GM23338 (cell line): Measurements from ENCODE around the gene TNFRSF1A. TPM values are rescaled to one million over a fixed set of nuclear protein-coding genes. Genes with fewer than 3 reads are reported as not detected.

Source experiments
- ATAC-seq: fragments of 200-7000 bp; cut with Tn5 transposase; 3 replicates; pipeline ENCODE4 v1.9.1; 2020
- DNase-seq: peaks from one replicate; pipeline ENCODE4 v3.0.0-alpha.2; 2015; ENCODE audit warnings: low spot score
- H2AFZ ChIP-seq: fragments of 200-600 bp; sonication (generic); 2 replicates; pipeline ENCODE4 v1.8.0; 2016; ENCODE audit warnings: antibody characterized with exemption, mild to moderate bottlenecking, moderate library complexity
- H3F3A ChIP-seq: fragments of 200-600 bp; sonication (generic); replicated peaks from 2 replicates; pipeline ENCODE4 v1.8.0; 2017; ENCODE audit warnings: antibody characterized with exemption, mixed run types, low read depth
- H3K27ac ChIP-seq: fragments of 200-600 bp; sonication (generic); 2 replicates; pipeline ENCODE4 v1.6.1; 2016; ENCODE audit warnings: low read depth
- H3K27me3 ChIP-seq: fragments of 200-600 bp; sonication (generic); 2 replicates; pipeline ENCODE4 v1.8.0; 2016; ENCODE audit warnings: mild to moderate bottlenecking, mixed run types, moderate library complexity; ENCODE audit not compliant: insufficient read depth
- H3K36me3 ChIP-seq: fragments of 200-600 bp; sonication (generic); 2 replicates; pipeline ENCODE4 v1.8.0; 2016; ENCODE audit warnings: mild to moderate bottlenecking; ENCODE audit not compliant: insufficient read depth
- H3K4me1 ChIP-seq: fragments of 200-600 bp; sonication (generic); 2 replicates; pipeline ENCODE4 v1.8.0; 2016; ENCODE audit warnings: mild to moderate bottlenecking, moderate library complexity; ENCODE audit not compliant: insufficient read depth
- H3K4me2 ChIP-seq: fragments of 200-600 bp; sonication (generic); 2 replicates; pipeline ENCODE4 v1.7.1; 2017; ENCODE audit warnings: mixed run types
- H3K4me3 ChIP-seq: fragments of 200-600 bp; sonication (generic); 2 replicates; pipeline ENCODE4 v1.6.1; 2016; ENCODE audit warnings: mixed run types
- H3K79me2 ChIP-seq: fragments of 200-600 bp; sonication (generic); replicated peaks from 2 replicates; pipeline ENCODE4 v1.8.0; 2017; ENCODE audit warnings: mild to moderate bottlenecking; ENCODE audit not compliant: insufficient read depth
- H3K9me2 ChIP-seq: fragments of 200-600 bp; sonication (generic); 2 replicates; pipeline ENCODE4 v1.8.0; 2017; ENCODE audit not compliant: insufficient read depth
- H4K20me1 ChIP-seq: fragments of 200-600 bp; sonication (generic); replicated peaks from 2 replicates; pipeline ENCODE4 v1.8.0; 2017; ENCODE audit warnings: mild to moderate bottlenecking; ENCODE audit not compliant: insufficient read depth
- H3K27ac Mint-ChIP-seq: 2 replicates; pipeline ENCODE4 v1.8.0; 2020; ENCODE audit warnings: inconsistent platforms, mild to moderate bottlenecking, moderate library complexity, mixed read lengths
- H3K27me3 Mint-ChIP-seq: 3 replicates; pipeline ENCODE4 v1.8.0; 2022; ENCODE audit warnings: low read depth, mild to moderate bottlenecking, moderate library complexity, mixed read lengths, inconsistent platforms; ENCODE audit not compliant: insufficient read depth, poor library complexity
- H3K36me3 Mint-ChIP-seq: 3 replicates; pipeline ENCODE4 v1.8.0; 2021; ENCODE audit warnings: low read depth, mild to moderate bottlenecking, inconsistent platforms, moderate library complexity, mixed read lengths
- H3K4me1 Mint-ChIP-seq: 3 replicates; pipeline ENCODE4 v1.8.0; 2020; ENCODE audit warnings: mild to moderate bottlenecking, inconsistent platforms, mixed read lengths
- H3K4me3 Mint-ChIP-seq: 3 replicates; pipeline ENCODE4 v1.8.0; 2021; ENCODE audit warnings: moderate library complexity, mild to moderate bottlenecking, inconsistent platforms, mixed read lengths
- H3K9me3 Mint-ChIP-seq: 3 replicates; pipeline ENCODE4 v1.8.0; 2020; ENCODE audit warnings: moderate library complexity, mild to moderate bottlenecking, inconsistent platforms, mixed read lengths
- CREB1 ChIP-seq: fragments of 250-450 bp; sonication (Bioruptor Pico); IDR thresholded peaks from 2 replicates; pipeline ENCODE4 v1.5.0; 2020; ENCODE audit warnings: low read depth, mild to moderate bottlenecking, moderate library complexity
- EZH2 ChIP-seq: fragments of 200-600 bp; sonication (generic); IDR thresholded peaks from one replicate; pipeline ENCODE4 v1.8.0; 2017; ENCODE audit warnings: antibody characterized with exemption, mild to moderate bottlenecking, low read depth; ENCODE audit not compliant: unreplicated experiment
- EZH2phosphoT487 ChIP-seq: fragments of 200-600 bp; sonication (generic); IDR thresholded peaks from one replicate; pipeline ENCODE4 v1.8.1; 2018; ENCODE audit warnings: antibody characterized with exemption; ENCODE audit not compliant: unreplicated experiment
- JUNB ChIP-seq: IDR thresholded peaks from one replicate; pipeline ENCODE4 v1.6.1; 2016; ENCODE audit warnings: antibody characterized with exemption; ENCODE audit not compliant: unreplicated experiment
- NANOG ChIP-seq: IDR thresholded peaks from 2 replicates; pipeline ENCODE4 v1.6.1; 2016; ENCODE audit warnings: antibody characterized with exemption, borderline replicate concordance
- POLR2AphosphoS5 ChIP-seq: IDR thresholded peaks from 2 replicates; pipeline ENCODE4 v1.6.1; 2016; ENCODE audit warnings: antibody characterized with exemption, low read depth
- STAT1 ChIP-seq: IDR thresholded peaks from one replicate; pipeline ENCODE4 v1.6.1; 2016; ENCODE audit warnings: antibody characterized with exemption; ENCODE audit not compliant: unreplicated experiment
- ZNF114 ChIP-seq: fragments of 250-450 bp; sonication (Bioruptor Pico); IDR thresholded peaks from 2 replicates; pipeline ENCODE4 v1.5.0; 2020; ENCODE audit warnings: mild to moderate bottlenecking, moderate library complexity
- ZNF331 ChIP-seq: fragments of 250-450 bp; sonication (Bioruptor Pico); IDR thresholded peaks from 2 replicates; pipeline ENCODE4 v1.5.0; 2020; ENCODE audit warnings: low read depth, mild to moderate bottlenecking, moderate library complexity
- polyA plus RNA-seq: library from polyadenylated mRNA; unstranded; fragments of >200 nt; fragmentation: Nextera tagmentation; extraction: Ambion mirVana; gene quantifications from 2 replicates; pipeline ENCODE4 v1.2.1, GENCODE V29; 2016
- total RNA-seq: library from RNA; depleted of rRNA; stranded (reverse); fragments of >200 nt; shearing (Covaris generic); gene quantifications from 2 replicates; pipeline ENCODE4 v1.2.3, GENCODE V29; 2014
- TF ChIP-seq, protein P1 (sequence below): fragments of 250-450 bp; sonication (Bioruptor Pico); IDR thresholded peaks from 2 replicates; pipeline ENCODE4 v1.5.0; 2020; ENCODE audit warnings: mild to moderate bottlenecking, moderate library complexity
- TF ChIP-seq, protein P2 (sequence below), 2 experiments: fragments of 200-600 bp in 1 of 2; sonication (generic) in 1 of 2; conservative IDR thresholded peaks; 2 replicates each; pipeline versions ENCODE4 v1.5.1 to v1.6.1; 2016 to 2017; ENCODE audit warnings: antibody characterized with exemption in 2 of 2, low read depth in 2 of 2, mild to moderate bottlenecking in 2 of 2, moderate library complexity in 1 of 2
- TF ChIP-seq, protein P3 (sequence below): IDR thresholded peaks from one replicate; pipeline ENCODE4 v1.6.1; 2018; ENCODE audit warnings: antibody characterized with exemption; ENCODE audit not compliant: unreplicated experiment
- TF ChIP-seq, protein P4 (sequence below): IDR thresholded peaks from 2 replicates; pipeline ENCODE4 v1.6.1; 2016; ENCODE audit warnings: antibody characterized with exemption

TNFRSF1A gene
- total and polyA plus RNA-seq, 2 experiments from 2014 or later, result 24.3 to 43.4 TPM

DNA sequence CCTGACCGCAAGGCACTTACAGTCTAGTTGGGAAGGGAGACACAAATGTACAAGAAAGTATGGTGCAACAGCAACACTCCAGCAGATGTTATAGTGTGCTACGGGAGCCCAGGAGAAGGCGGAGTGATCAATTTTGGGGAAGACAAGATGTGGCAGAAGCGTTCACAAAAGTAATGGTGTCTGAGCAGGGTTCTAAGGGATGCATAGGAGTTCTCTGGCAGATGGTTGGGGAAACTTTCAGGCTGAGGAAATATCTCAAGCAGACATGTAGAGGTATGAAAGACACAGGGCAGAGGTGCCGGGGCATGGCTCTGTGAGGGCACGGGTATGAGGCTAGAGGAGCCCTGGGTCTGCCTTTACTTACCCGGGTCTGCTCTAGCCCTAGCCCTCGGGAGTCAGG is 5.1 kb upstream of the TNFRSF1A start:
- Mint-ChIP-seq H3K27ac (no peak overlapping the region), H3K9me3 (no peaks in the 10 kb centered on the region), H3K27me3 (peaks cover 5% of the 10 kb centered on the region), H3K36me3 (peaks cover 42% of the 10 kb centered on the region), H3K4me3 (no peak overlapping the region), H3K4me1 (peaks cover 18% of the 10 kb centered on the region)
- Histone ChIP-seq H3F3A (no peaks in the 10 kb centered on the region; the same call in 1 of the 2 replicates), H3K4me1 (peaks cover 21% of the 10 kb centered on the region), H3K79me2 (no peaks in the 10 kb centered on the region; the same call in 1 of the 2 replicates), H4K20me1 (no peaks in the 10 kb centered on the region), H3K27me3 (no peaks in the 10 kb centered on the region), H3K4me2 (no peak overlapping the region), H2AFZ (no peak overlapping the region), H3K9me2 (peaks cover 4% of the 10 kb centered on the region; the same call in 1 of the 2 replicates), H3K27ac (no peak overlapping the region), H3K4me3 (no peak overlapping the region), H3K36me3 (no peaks in the 10 kb centered on the region; the same call in 1 of the 2 replicates)
- DNase-seq (no peak), ATAC-seq (no peak)
- TF ChIP-seq JUNB, result no peak
- TF ChIP-seq ZNF331 (CRISPR knock-in tag), result no peak
- TF ChIP-seq STAT1, result no peak
- no peak for TF ChIP-seq CREB1 (CRISPR knock-in tag)
- TF ChIP-seq, protein P1, sequence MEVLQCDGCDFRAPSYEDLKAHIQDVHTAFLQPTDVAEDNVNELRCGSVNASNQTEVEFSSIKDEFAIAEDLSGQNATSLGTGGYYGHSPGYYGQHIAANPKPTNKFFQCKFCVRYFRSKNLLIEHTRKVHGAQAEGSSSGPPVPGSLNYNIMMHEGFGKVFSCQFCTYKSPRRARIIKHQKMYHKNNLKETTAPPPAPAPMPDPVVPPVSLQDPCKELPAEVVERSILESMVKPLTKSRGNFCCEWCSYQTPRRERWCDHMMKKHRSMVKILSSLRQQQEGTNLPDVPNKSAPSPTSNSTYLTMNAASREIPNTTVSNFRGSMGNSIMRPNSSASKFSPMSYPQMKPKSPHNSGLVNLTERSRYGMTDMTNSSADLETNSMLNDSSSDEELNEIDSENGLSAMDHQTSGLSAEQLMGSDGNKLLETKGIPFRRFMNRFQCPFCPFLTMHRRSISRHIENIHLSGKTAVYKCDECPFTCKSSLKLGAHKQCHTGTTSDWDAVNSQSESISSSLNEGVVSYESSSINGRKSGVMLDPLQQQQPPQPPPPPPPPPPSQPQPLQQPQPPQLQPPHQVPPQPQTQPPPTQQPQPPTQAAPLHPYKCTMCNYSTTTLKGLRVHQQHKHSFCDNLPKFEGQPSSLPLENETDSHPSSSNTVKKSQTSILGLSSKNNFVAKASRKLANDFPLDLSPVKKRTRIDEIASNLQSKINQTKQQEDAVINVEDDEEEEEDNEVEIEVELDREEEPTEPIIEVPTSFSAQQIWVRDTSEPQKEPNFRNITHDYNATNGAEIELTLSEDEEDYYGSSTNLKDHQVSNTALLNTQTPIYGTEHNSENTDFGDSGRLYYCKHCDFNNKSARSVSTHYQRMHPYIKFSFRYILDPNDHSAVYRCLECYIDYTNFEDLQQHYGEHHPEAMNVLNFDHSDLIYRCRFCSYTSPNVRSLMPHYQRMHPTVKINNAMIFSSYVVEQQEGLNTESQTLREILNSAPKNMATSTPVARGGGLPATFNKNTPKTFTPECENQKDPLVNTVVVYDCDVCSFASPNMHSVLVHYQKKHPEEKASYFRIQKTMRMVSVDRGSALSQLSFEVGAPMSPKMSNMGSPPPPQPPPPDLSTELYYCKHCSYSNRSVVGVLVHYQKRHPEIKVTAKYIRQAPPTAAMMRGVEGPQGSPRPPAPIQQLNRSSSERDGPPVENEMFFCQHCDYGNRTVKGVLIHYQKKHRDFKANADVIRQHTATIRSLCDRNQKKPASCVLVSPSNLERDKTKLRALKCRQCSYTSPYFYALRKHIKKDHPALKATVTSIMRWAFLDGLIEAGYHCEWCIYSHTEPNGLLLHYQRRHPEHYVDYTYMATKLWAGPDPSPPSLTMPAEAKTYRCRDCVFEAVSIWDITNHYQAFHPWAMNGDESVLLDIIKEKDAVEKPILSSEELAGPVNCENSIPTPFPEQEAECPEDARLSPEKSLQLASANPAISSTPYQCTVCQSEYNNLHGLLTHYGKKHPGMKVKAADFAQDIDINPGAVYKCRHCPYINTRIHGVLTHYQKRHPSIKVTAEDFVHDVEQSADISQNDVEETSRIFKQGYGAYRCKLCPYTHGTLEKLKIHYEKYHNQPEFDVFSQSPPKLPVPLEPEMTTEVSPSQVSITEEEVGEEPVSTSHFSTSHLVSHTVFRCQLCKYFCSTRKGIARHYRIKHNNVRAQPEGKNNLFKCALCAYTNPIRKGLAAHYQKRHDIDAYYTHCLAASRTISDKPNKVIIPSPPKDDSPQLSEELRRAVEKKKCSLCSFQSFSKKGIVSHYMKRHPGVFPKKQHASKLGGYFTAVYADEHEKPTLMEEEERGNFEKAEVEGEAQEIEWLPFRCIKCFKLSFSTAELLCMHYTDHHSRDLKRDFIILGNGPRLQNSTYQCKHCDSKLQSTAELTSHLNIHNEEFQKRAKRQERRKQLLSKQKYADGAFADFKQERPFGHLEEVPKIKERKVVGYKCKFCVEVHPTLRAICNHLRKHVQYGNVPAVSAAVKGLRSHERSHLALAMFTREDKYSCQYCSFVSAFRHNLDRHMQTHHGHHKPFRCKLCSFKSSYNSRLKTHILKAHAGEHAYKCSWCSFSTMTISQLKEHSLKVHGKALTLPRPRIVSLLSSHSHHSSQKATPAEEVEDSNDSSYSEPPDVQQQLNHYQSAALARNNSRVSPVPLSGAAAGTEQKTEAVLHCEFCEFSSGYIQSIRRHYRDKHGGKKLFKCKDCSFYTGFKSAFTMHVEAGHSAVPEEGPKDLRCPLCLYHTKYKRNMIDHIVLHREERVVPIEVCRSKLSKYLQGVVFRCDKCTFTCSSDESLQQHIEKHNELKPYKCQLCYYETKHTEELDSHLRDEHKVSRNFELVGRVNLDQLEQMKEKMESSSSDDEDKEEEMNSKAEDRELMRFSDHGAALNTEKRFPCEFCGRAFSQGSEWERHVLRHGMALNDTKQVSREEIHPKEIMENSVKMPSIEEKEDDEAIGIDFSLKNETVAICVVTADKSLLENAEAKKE, result no peak
- TF ChIP-seq POLR2AphosphoS5, result no peak
- TF ChIP-seq, protein P2, sequence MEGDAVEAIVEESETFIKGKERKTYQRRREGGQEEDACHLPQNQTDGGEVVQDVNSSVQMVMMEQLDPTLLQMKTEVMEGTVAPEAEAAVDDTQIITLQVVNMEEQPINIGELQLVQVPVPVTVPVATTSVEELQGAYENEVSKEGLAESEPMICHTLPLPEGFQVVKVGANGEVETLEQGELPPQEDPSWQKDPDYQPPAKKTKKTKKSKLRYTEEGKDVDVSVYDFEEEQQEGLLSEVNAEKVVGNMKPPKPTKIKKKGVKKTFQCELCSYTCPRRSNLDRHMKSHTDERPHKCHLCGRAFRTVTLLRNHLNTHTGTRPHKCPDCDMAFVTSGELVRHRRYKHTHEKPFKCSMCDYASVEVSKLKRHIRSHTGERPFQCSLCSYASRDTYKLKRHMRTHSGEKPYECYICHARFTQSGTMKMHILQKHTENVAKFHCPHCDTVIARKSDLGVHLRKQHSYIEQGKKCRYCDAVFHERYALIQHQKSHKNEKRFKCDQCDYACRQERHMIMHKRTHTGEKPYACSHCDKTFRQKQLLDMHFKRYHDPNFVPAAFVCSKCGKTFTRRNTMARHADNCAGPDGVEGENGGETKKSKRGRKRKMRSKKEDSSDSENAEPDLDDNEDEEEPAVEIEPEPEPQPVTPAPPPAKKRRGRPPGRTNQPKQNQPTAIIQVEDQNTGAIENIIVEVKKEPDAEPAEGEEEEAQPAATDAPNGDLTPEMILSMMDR (conservative IDR thresholded peaks at IDR 0.05; ENCODE audit: low read depth in 2 of 2), result no peak
- TF ChIP-seq, protein P3, sequence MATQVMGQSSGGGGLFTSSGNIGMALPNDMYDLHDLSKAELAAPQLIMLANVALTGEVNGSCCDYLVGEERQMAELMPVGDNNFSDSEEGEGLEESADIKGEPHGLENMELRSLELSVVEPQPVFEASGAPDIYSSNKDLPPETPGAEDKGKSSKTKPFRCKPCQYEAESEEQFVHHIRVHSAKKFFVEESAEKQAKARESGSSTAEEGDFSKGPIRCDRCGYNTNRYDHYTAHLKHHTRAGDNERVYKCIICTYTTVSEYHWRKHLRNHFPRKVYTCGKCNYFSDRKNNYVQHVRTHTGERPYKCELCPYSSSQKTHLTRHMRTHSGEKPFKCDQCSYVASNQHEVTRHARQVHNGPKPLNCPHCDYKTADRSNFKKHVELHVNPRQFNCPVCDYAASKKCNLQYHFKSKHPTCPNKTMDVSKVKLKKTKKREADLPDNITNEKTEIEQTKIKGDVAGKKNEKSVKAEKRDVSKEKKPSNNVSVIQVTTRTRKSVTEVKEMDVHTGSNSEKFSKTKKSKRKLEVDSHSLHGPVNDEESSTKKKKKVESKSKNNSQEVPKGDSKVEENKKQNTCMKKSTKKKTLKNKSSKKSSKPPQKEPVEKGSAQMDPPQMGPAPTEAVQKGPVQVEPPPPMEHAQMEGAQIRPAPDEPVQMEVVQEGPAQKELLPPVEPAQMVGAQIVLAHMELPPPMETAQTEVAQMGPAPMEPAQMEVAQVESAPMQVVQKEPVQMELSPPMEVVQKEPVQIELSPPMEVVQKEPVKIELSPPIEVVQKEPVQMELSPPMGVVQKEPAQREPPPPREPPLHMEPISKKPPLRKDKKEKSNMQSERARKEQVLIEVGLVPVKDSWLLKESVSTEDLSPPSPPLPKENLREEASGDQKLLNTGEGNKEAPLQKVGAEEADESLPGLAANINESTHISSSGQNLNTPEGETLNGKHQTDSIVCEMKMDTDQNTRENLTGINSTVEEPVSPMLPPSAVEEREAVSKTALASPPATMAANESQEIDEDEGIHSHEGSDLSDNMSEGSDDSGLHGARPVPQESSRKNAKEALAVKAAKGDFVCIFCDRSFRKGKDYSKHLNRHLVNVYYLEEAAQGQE, result no peak
- TF ChIP-seq, protein P4, sequence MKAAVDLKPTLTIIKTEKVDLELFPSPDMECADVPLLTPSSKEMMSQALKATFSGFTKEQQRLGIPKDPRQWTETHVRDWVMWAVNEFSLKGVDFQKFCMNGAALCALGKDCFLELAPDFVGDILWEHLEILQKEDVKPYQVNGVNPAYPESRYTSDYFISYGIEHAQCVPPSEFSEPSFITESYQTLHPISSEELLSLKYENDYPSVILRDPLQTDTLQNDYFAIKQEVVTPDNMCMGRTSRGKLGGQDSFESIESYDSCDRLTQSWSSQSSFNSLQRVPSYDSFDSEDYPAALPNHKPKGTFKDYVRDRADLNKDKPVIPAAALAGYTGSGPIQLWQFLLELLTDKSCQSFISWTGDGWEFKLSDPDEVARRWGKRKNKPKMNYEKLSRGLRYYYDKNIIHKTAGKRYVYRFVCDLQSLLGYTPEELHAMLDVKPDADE, result no peak
- no peak for TF ChIP-seq EZH2
- TF ChIP-seq EZH2phosphoT487, result no peak
- no peak for TF ChIP-seq NANOG
- TF ChIP-seq ZNF114, result no peak
